Measurements from ENCODE around the gene ITGA3.
A peak's percentile ranks its signal among the peaks of the same experiment; 100 is the strongest.
"Not testable (repeated sequence)": the region's sequence is repeated elsewhere in the genome, so short reads cannot be mapped to it uniquely, and the experiment has no call there.

Gene ITGA3

DNA sequence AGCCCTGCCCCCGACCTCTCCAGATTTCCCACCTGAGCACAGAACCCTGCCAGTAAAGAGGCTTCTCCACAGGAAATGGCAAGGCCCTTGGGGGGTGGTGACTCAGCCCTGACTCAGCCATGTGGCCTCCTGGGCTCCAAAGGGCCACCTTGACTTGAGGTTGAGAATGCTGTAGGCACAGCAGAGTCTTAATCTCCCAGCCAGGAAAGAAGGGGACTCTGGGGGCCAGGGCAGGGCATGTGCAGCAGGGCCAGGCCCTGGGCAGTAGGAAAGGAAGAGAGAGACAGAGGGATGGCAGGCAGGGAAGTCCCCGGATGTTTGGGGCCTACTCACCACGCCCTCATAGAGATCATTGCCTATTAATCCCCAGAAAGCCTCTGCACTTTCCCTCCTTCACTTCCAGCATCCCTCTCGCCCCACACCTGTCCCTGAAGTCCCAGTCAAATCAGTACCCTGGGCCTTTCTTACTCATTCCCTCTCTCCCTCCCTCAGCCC is 4.8 kb upstream of the ITGA3 start:
- DNase-seq: no peak

DNA sequence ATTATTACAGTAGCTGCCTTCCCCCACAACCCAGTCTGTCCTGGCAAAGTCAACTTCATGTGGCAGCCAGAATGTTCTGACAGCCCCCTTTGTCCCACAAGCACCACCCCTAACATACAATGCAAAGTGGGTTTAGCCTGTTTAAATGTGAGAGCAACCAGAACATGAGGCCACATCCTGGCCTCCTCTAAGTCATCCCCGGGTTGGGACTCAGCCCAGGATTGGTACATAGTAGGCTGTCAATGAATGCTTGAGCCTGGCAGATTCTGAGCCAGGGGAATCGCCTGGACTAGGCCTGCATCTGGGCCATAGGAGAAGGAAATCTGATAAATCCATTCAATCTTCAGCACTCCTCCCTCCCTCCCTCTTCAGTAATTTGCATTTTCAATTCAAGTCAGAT is 4.3 kb upstream of the ITGA3 start:
- DNase-seq: no peak

DNA sequence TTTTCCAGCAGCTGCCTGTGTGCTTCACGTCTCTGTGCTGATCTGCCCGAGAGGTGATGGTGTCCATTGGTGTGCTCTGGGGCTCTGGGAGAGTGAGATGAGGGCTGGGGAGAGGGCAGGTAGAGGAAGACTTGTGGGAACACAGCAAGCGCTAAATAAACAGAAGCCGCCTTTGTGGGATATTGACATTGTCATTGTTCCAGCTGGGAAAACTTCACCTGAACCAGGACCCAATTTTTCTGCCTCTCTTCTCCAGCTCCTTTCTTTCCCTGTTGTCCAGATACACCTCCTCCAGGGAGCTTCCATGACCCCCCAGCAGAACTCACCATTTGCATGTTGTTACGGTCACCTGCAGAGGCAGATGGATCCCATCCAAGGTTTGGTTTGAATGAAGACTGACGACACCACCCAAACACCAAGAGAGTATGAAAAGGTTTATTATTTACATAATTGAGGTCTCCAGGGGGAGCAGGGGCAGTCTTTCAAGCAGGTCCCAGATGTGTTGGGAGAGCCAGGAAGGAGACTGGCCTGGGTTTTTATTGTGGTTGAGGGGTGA is 3.6 kb upstream of the ITGA3 start:
- no peak for DNase-seq

DNA sequence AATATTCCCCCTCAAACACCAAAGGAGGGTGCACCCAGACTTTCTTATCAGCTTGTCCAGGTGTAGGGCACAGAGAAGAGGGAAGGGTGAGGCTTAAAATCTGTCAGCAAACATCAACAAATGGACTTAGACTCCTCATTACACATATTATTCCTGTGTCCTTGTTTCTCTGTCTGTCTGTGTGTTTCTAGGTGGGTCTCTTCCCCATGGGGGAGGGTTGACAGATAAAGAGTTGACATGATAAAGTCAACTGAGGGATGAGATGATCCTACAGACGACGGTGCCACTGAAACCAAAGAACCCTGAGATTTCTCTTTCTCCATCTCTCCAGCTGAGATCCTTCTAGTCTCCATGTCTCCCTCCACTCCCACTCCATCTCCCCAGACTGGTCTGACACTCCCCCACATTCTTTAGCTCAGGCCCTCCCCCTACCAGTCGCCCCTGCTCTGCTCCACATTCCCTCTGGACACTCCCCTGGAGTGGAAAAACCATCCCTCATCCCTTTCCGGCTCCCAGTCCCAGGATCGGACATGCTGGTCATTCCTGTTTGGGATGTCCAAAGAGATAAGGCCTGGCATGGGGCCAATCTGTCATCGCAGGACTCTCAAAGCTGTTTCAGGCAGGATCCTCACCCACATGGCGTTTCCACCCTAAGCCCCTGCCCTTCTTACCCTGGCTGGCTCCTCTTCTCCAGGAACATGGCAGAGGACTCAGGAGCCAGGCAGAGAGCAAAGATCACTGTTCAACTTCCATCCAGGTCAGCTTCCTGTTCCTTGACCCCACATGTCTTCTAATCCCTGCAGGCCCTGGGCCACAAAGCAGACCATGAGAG is 2.9 kb upstream of the ITGA3 start:
- DNase-seq: no peak

DNA sequence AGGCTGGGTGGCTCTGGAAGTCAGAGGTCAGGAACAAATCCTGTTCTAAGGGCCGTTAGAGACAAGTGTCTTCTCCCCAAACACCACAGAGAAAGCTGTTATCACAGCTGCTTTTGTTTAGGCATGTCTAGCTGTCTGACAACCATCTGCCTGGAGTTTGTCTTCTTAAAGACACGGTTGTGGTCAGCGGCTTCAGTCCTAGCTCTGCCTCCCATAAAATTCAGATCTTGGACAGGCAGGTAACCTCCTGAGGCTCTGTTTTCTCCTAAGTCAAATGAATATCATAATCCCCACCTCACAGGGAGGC is 2.3 kb upstream of the ITGA3 start:
- DNase-seq: no peak

GRCh38 chr17:50055055-50055425 is 870 bp upstream of the ITGA3 start:
- peak in 20 of 58 donors; percentile 8 to 56 (median 30) for DNase-seq

DNA sequence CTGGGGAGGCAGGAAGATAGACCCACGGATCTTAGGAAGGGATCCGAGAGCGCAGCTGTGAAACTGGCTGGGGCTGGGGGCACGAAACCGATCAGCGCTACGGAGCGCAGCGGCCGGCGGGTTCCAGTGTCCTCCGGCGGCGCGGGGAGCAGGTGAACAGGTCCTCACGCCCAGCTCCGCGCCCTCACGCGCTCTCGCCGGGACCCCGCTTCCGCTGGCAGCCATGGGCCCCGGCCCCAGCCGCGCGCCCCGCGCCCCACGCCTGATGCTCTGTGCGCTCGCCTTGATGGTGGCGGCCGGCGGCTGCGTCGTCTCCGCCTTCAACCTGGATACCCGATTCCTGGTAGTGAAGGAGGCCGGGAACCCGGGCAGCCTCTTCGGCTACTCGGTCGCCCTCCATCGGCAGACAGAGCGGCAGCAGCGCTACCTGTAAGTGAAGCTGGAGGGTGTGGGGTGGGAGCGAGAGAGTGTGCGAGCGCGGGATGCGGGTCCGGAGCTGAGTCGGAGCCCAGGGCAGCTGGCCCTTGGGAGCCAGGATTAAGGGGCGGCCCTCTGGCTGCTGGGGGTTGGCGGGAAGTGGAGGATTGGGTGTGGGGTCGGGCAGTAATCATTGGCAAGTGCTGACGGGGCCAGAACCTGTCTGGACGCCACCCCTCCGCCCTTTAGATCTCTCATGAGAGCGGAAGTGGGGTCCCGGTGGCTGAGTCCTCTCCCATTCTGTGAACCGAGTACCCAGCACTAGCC is 479 bp downstream of the ITGA3 start:
- DNase-seq: peak in 43 of 58 donors; percentile 9 to 68 (median 37)

DNA sequence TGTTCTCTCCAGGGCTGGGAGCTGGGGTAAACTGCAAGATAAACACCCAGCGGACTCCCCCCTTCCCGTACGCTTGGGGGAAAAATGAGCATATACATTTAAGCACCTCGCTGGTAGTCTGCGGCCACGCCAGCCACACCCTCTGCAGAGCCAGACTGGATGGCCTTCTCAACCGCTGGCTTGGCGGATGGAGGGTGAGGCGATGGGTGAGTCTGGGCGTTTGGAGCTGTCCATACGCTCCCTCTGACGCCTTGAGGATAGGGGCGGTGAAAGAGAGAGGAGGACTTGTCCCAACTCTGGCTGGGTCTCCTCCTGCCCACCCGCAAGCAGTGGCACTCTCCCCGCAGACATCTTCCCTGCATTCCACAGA is 1.0 kb downstream of the ITGA3 start:
- DNase-seq: peak in 1 of 58 donors; percentile 6

- DNase-seq: no peak
These were observed 1.6 kb downstream of the ITGA3 start for GRCh38 chr17:50057521-50057991.

- DNase-seq: no peak
These were observed 2.5 kb downstream of the ITGA3 start for GRCh38 chr17:50058296-50058953.

GRCh38 chr17:50059256-50059655 is 3.3 kb downstream of the ITGA3 start:
- no peak for DNase-seq

- peak in 2 of 58 donors; percentile 20 to 25 for DNase-seq
These were observed 3.9 kb downstream of the ITGA3 start for GRCh38 chr17:50059759-50060273.

- peak in 32 of 58 donors; percentile 6 to 62 (median 30) for DNase-seq
These were observed 5.2 kb downstream of the ITGA3 start for GRCh38 chr17:50060951-50061712.

DNA sequence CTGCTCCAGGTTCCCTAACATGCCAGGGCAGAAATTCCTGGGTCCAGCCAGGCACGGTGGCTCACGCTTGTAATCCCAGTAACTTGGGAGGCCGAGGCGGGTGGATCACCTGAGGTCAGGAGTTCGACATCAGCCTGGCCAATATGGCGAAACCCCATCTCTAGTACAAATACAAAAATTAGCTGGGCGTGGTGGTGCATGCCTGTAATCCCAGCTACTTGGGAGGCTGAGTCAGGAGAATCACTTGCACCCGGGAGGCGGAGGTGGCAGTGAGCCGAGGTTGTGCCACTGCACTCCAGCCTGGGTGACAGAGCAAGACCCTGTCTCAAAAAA is 5.8 kb downstream of the ITGA3 start:
- DNase-seq: not testable (repeated sequence)

DNA sequence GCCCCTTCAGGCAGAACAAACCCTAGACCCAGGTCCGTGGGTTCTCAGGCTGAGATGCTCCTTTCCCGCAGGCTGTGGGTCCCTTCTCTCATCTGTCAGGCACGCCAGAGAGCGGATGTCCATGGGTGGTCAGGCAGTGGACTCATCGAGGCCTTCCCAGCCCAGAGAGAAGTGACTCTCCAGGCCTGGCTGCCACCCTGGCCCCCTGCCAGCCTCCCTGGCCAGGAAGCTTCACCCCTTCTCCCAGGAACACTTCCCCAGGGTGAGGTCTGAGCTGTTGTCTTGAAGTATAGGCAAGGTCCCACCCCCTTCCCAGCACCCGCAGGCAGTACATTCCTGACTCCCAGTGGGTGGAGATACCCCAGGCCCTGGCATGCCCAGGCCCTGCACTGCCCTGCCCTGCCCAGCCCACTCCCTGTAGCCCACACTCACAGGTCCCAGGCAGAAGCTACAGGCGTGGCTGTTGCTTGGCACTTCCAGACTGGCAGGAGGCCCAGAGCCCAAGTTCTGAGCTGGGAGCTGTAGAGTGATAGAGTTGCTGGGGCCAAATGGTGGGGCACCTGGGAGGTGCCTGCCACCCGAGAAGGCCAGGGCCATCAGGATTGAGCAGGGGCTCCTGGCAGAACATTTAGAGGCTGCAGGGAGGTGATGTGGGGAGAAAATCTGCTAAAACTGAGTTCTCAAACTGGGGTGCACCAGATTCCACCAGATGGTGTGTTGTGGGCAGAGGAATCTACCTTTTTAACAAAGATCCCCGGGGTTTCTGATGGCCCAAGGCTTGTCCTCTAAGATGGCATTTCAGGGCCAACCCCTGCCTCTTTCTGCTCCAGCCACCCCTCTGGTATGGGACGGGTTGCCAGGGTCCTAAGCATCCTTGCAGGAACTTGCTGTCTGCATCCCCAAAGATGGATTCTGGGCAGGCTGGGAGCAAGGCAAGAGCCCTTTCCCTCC is 6.7 kb downstream of the ITGA3 start:
- peak in 8 of 58 donors; percentile 11 to 43 (median 20) for DNase-seq

- no peak for DNase-seq
These were observed 7.8 kb downstream of the ITGA3 start for GRCh38 chr17:50063561-50064252.

DNA sequence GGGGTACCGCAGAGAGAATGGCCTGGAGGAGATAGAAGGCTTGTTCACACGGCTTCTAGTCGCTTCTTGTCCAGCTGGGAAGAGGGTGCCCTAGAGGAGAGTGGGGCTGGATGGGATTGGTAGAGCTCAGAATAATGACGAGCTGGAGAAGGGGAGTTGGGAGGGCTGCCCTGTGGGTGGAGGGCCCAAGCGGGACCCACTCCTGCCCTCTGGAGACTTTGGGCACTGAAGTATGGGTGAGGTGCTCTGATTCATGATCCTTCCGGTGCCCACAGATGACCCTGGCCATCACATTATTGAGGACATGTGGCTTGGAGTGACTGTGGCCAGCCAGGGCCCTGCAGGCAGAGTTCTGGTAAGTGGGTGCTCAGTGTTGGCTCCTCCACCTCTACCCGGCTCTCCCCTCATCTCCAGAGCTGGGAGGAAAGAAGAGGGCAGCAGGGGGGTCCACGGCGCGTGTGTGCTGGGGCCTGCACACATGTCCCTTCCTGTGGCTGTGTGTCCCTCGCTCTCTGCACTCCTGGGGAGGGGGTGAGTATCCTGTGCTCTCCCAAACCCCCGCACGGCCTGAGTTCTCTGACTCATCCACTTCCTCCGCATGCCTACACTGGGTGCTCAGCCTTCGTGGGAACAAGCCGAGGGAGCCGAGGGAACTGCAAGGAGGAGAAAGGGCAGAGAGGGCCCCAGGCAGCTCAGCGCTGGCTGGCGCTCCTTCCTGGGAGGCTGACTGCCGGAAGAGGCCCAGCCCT is 8.5 kb downstream of the ITGA3 start:
- DNase-seq: peak in 14 of 58 donors; percentile 5 to 54 (median 20)

- no peak for DNase-seq
These were observed 9.1 kb downstream of the ITGA3 start for GRCh38 chr17:50065056-50065455.

All from anterior cingulate cortex (tissue), 58 donors.